ENCODE measurements around the gene MBOAT1. TPM values are rescaled to one million over a fixed set of nuclear protein-coding genes. Genes with fewer than 3 reads are reported as not detected.

Gene MBOAT1
- total RNA-seq, 2 experiments from 2014 or later, result not detected

DNA sequence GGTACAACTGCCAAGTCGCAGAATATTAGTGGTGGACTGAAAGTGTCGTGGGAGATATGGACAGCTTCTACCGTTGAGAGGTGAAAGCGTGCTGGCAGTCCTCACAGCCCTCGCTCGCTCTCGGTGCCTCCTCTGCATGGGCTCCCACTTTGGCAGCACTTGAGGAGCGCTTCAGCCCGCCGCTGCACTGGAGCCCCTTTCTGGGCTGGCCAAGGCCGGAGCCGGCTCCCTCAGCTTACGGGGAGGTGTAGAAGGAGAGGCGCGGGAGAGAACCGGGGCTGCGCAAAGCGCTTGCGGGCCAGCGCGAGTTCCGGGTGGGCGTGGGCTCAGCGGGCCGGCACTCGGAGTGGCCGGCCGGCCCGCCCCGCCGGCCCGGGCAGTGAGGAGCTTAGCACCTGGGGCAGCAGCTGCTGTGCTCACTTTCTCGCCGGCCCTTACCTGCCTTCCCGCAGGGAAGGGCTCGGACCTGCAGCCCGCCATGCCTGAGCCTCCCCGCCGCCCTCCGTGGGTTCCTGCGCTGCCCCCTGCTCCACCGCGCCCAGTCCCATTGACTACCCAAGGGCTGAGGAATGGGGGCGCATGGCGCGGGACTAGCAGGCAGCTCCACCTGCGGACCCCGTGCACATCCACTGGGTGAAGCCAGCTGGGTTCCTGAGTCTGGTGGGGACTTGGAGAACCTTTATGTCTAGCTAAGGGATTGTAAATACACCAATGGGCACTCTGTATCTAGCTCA lies 47.2 kb upstream of the MBOAT1 start:
- H3K4me1 ChIP-seq (ENCODE audit: insufficient read depth, low read length, poor library complexity, severe bottlenecking), result no peaks in the 10 kb centered on the region
- ChIA-PET POLR2A (no interaction called here), CTCF (ENCODE audit: unreplicated experiment) (no interaction called here)
- no peak overlapping the region for H3K4me2 ChIP-seq (ENCODE audit: low read length)
- H3K9me3 ChIP-seq (ENCODE audit: low read length), result no peaks in the 10 kb centered on the region
- H3K36me3 ChIP-seq (ENCODE audit: insufficient read depth, low read length), result no peaks in the 10 kb centered on the region
- H3K79me2 ChIP-seq (ENCODE audit: insufficient read depth, low read depth, low read length), result no peaks in the 10 kb centered on the region
- no peaks in the 10 kb centered on the region; the same call in 1 of the 2 replicates for H3K9me2 ChIP-seq (ENCODE audit: insufficient read depth, low read length)
- H2AFZ ChIP-seq (ENCODE audit: low read length), result no peak overlapping the region
- DNase-seq (ENCODE audit: low spot score), result no peak
- TF ChIP-seq CTCF (conservative IDR thresholded peaks at IDR 0.05; ENCODE audit: low read length) (no peak), EZH2phosphoT487 (IDR thresholded peaks at IDR 0.05; ENCODE audit: borderline replicate concordance, low read depth, low read length) (no peak)
- H4K20me1 ChIP-seq (ENCODE audit: insufficient read depth, low read length), result no peaks in the 10 kb centered on the region
- H3K4me3 ChIP-seq (ENCODE audit: low read depth, low read length, poor library complexity, severe bottlenecking), result no peak overlapping the region
- H3K27ac ChIP-seq (ENCODE audit: low read depth, low read length, poor library complexity, severe bottlenecking), result no peak overlapping the region
- no TSS peak for BruUV-seq (replicated peaks)
- intact Hi-C loops (cut with micrococcal nuclease; ENCODE audit: unreplicated experiment), result no loop called here

DNA sequence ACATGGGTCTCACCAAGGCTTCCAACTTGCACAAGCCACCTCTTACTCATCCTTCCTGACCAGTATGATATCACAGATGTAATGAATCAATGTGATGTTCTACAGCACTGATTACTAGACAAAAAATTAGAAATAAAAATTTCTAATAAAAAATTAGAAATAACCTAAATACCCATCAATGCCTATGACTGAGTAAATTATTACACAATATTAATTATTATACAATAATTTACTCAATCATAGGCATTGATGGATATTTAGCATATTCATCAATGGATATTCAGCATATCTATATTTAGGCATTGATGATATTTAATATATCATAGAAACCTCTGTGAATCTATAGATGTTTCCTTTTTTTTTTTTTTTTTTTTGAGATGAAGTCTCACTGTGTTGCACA lies 43.2 kb upstream of the MBOAT1 start:
- H3K4me1 ChIP-seq (ENCODE audit: insufficient read depth, low read length, poor library complexity, severe bottlenecking), result no peaks in the 10 kb centered on the region
- no peak overlapping the region for H3K27ac ChIP-seq (ENCODE audit: low read depth, low read length, poor library complexity, severe bottlenecking)
- no peaks in the 10 kb centered on the region for H3K79me2 ChIP-seq (ENCODE audit: insufficient read depth, low read depth, low read length)
- no peaks in the 10 kb centered on the region for H3K36me3 ChIP-seq (ENCODE audit: insufficient read depth, low read length)
- BruUV-seq (replicated peaks), result no TSS peak
- intact Hi-C loops (cut with micrococcal nuclease; ENCODE audit: unreplicated experiment), result no loop called here
- no peak for DNase-seq (ENCODE audit: low spot score)
- no peaks in the 10 kb centered on the region for H4K20me1 ChIP-seq (ENCODE audit: insufficient read depth, low read length)
- ChIA-PET POLR2A (interaction anchor here (0.7 kb wide), 1 partner anchor 1296 kb away, joined by 6 read pairs; no protein-coding TSS in a partner anchor), CTCF (ENCODE audit: unreplicated experiment) (no interaction called here)
- no peak overlapping the region for H2AFZ ChIP-seq (ENCODE audit: low read length)
- no peak overlapping the region for H3K4me2 ChIP-seq (ENCODE audit: low read length)
- H3K4me3 ChIP-seq (ENCODE audit: low read depth, low read length, poor library complexity, severe bottlenecking), result no peak overlapping the region
- H3K9me3 ChIP-seq (ENCODE audit: low read length), result no peaks in the 10 kb centered on the region
- H3K9me2 ChIP-seq (ENCODE audit: insufficient read depth, low read length), result no peaks in the 10 kb centered on the region
- TF ChIP-seq CTCF (conservative IDR thresholded peaks at IDR 0.05; ENCODE audit: low read length), result no peak
- no peak for TF ChIP-seq EZH2phosphoT487 (IDR thresholded peaks at IDR 0.05; ENCODE audit: borderline replicate concordance, low read depth, low read length)

- ChIA-PET POLR2A (interaction anchor here (0.6 kb wide), 1 partner anchor 29 kb away, joined by 4 read pairs; no protein-coding TSS in a partner anchor), CTCF (ENCODE audit: unreplicated experiment) (no interaction called here)
- Histone ChIP-seq H3K36me3 (ENCODE audit: insufficient read depth, low read length) (no peaks in the 10 kb centered on the region), H3K9me2 (ENCODE audit: insufficient read depth, low read length) (no peaks in the 10 kb centered on the region), H3K9me3 (ENCODE audit: low read length) (no peaks in the 10 kb centered on the region), H3K4me2 (ENCODE audit: low read length) (no peak overlapping the region), H3K27ac (ENCODE audit: low read depth, low read length, poor library complexity, severe bottlenecking) (no peak overlapping the region), H3K4me1 (ENCODE audit: insufficient read depth, low read length, poor library complexity, severe bottlenecking) (no peaks in the 10 kb centered on the region), H2AFZ (ENCODE audit: low read length) (no peak overlapping the region), H4K20me1 (ENCODE audit: insufficient read depth, low read length) (no peaks in the 10 kb centered on the region), H3K79me2 (ENCODE audit: insufficient read depth, low read depth, low read length) (no peaks in the 10 kb centered on the region), H3K4me3 (ENCODE audit: low read depth, low read length, poor library complexity, severe bottlenecking) (no peak overlapping the region)
- intact Hi-C loops (cut with micrococcal nuclease; ENCODE audit: unreplicated experiment), result no loop called here
- no TSS peak for BruUV-seq (replicated peaks)
- DNase-seq (ENCODE audit: low spot score), result no peak
- TF ChIP-seq EZH2phosphoT487 (IDR thresholded peaks at IDR 0.05; ENCODE audit: borderline replicate concordance, low read depth, low read length) (no peak), CTCF (conservative IDR thresholded peaks at IDR 0.05; ENCODE audit: low read length) (no peak)
Measured at GRCh38 chr6:20254295-20254694, 42.0 kb upstream of the MBOAT1 start.
